ENCODE measurements around the gene CLEC14A. TPM values are rescaled to one million over a fixed set of nuclear protein-coding genes. Genes with fewer than 3 reads are reported as not detected.

Gene CLEC14A
- total RNA-seq, 1 donor = not detected

GRCh38 chr14:38224338-38224737, 31.6 kb downstream of the CLEC14A start:
- Histone ChIP-seq H3K4me1 (ENCODE audit: insufficient read depth, low read length) (no peaks in the 10 kb centered on the region), H2AFZ (ENCODE audit: low read length) (no peak overlapping the region), H3K79me2 (ENCODE audit: insufficient read depth, low read length) (no peaks in the 10 kb centered on the region), H4K20me1 (ENCODE audit: insufficient read depth, low read length) (no peaks in the 10 kb centered on the region), H3K4me3 (ENCODE audit: insufficient read depth, low read length) (no peak overlapping the region), H3K27me3 (ENCODE audit: insufficient read depth, low read length) (no peaks in the 10 kb centered on the region), H3K4me2 (ENCODE audit: insufficient read depth, low read length) (no peak overlapping the region), H3K36me3 (ENCODE audit: insufficient read depth, low read length) (no peaks in the 10 kb centered on the region), H3K27ac (ENCODE audit: low read depth, low read length) (no peak overlapping the region), H3K9me3 (ENCODE audit: low read depth, low read length) (no peaks in the 10 kb centered on the region)
- no peak for TF ChIP-seq CTCF (IDR thresholded peaks at IDR 0.05; ENCODE audit: extremely low read depth, low read depth, low read length)
- DNase-seq (ENCODE audit: insufficient read length, low spot score, missing footprints) = no peak

GRCh38 chr14:38221077-38221476, 34.8 kb downstream of the CLEC14A start:
- no peaks in the 10 kb centered on the region for H3K9me3 ChIP-seq (ENCODE audit: low read depth, low read length)
- no peak for TF ChIP-seq CTCF (IDR thresholded peaks at IDR 0.05; ENCODE audit: extremely low read depth, low read depth, low read length)
- no peak for DNase-seq (ENCODE audit: insufficient read length, low spot score, missing footprints)
- no peaks in the 10 kb centered on the region for H3K79me2 ChIP-seq (ENCODE audit: insufficient read depth, low read length)
- no peak overlapping the region for H3K27ac ChIP-seq (ENCODE audit: low read depth, low read length)
- H3K27me3 ChIP-seq (ENCODE audit: insufficient read depth, low read length) = no peaks in the 10 kb centered on the region
- no peaks in the 10 kb centered on the region for H4K20me1 ChIP-seq (ENCODE audit: insufficient read depth, low read length)
- H3K4me2 ChIP-seq (ENCODE audit: insufficient read depth, low read length) = no peak overlapping the region
- no peaks in the 10 kb centered on the region for H3K4me1 ChIP-seq (ENCODE audit: insufficient read depth, low read length)
- H2AFZ ChIP-seq (ENCODE audit: low read length) = no peak overlapping the region
- no peaks in the 10 kb centered on the region for H3K36me3 ChIP-seq (ENCODE audit: insufficient read depth, low read length)
- H3K4me3 ChIP-seq (ENCODE audit: insufficient read depth, low read length) = no peak overlapping the region

- Histone ChIP-seq H3K27ac (ENCODE audit: low read depth, low read length) (no peak overlapping the region), H3K4me2 (ENCODE audit: insufficient read depth, low read length) (no peak overlapping the region), H3K79me2 (ENCODE audit: insufficient read depth, low read length) (no peaks in the 10 kb centered on the region), H4K20me1 (ENCODE audit: insufficient read depth, low read length) (no peaks in the 10 kb centered on the region), H3K4me3 (ENCODE audit: insufficient read depth, low read length) (no peak overlapping the region), H3K4me1 (ENCODE audit: insufficient read depth, low read length) (no peaks in the 10 kb centered on the region), H3K27me3 (ENCODE audit: insufficient read depth, low read length) (no peaks in the 10 kb centered on the region), H2AFZ (ENCODE audit: low read length) (no peak overlapping the region), H3K9me3 (ENCODE audit: low read depth, low read length) (no peaks in the 10 kb centered on the region), H3K36me3 (ENCODE audit: insufficient read depth, low read length) (no peaks in the 10 kb centered on the region)
- DNase-seq (ENCODE audit: insufficient read length, low spot score, missing footprints) = no peak
- TF ChIP-seq CTCF (IDR thresholded peaks at IDR 0.05; ENCODE audit: extremely low read depth, low read depth, low read length) = no peak
Observed at GRCh38 chr14:38217553-38217952, 38.3 kb downstream of the CLEC14A start.

GRCh38 chr14:38213001-38213400, 42.9 kb downstream of the CLEC14A start:
- Histone ChIP-seq H3K79me2 (ENCODE audit: insufficient read depth, low read length) (no peaks in the 10 kb centered on the region), H3K36me3 (ENCODE audit: insufficient read depth, low read length) (no peaks in the 10 kb centered on the region), H3K27ac (ENCODE audit: low read depth, low read length) (no peak overlapping the region), H3K4me2 (ENCODE audit: insufficient read depth, low read length) (no peak overlapping the region), H2AFZ (ENCODE audit: low read length) (no peak overlapping the region), H4K20me1 (ENCODE audit: insufficient read depth, low read length) (no peaks in the 10 kb centered on the region), H3K27me3 (ENCODE audit: insufficient read depth, low read length) (no peaks in the 10 kb centered on the region), H3K4me1 (ENCODE audit: insufficient read depth, low read length) (no peaks in the 10 kb centered on the region), H3K9me3 (ENCODE audit: low read depth, low read length) (no peaks in the 10 kb centered on the region), H3K4me3 (ENCODE audit: insufficient read depth, low read length) (no peak overlapping the region)
- no peak for TF ChIP-seq CTCF (IDR thresholded peaks at IDR 0.05; ENCODE audit: extremely low read depth, low read depth, low read length)
- no peak for DNase-seq (ENCODE audit: insufficient read length, low spot score, missing footprints)
